DOHH2 (cell line): ENCODE results near the gene USP34.

ENCODE experiments used
- H3F3A ChIP-seq: fragments of 200-600 bp; sonication (generic), shearing (Covaris generic); 2 replicates; pipeline ENCODE4 v1.6.0; 2016; ENCODE audit warnings: antibody characterized with exemption, mild to moderate bottlenecking; ENCODE audit not compliant: control insufficient read depth, insufficient read depth
- H3K27ac ChIP-seq: fragments of 200-600 bp; sonication (generic); 2 replicates; pipeline ENCODE4 v1.5.1; 2014; ENCODE audit warnings: low read depth, mild to moderate bottlenecking, low read length, moderate library complexity
- H3K27me3 ChIP-seq: fragments of 200-600 bp; sonication (generic); 2 replicates; pipeline ENCODE4 v1.6.1; 2014; ENCODE audit warnings: mild to moderate bottlenecking, low read length, mixed read lengths; ENCODE audit not compliant: control insufficient read depth
- H3K36me3 ChIP-seq: fragments of 200-600 bp; sonication (generic); 2 replicates; pipeline ENCODE4 v1.6.1; 2014; ENCODE audit warnings: mild to moderate bottlenecking, low read length, moderate library complexity, mixed read lengths; ENCODE audit not compliant: control insufficient read depth
- H3K4me1 ChIP-seq: fragments of 200-600 bp; sonication (generic); 2 replicates; pipeline ENCODE4 v1.6.1; 2014; ENCODE audit warnings: mild to moderate bottlenecking, low read length, mixed read lengths; ENCODE audit not compliant: control insufficient read depth
- H3K4me2 ChIP-seq: fragments of 200-600 bp; sonication (generic); 2 replicates; pipeline ENCODE4 v1.6.0; 2014; ENCODE audit warnings: mild to moderate bottlenecking, low read length, moderate library complexity
- H3K4me3 ChIP-seq: fragments of 200-600 bp; sonication (generic); 2 replicates; pipeline ENCODE4 v1.5.1; 2014; ENCODE audit warnings: mild to moderate bottlenecking, low read length, mixed read lengths
- H3K79me2 ChIP-seq: fragments of 200-600 bp; sonication (generic); 2 replicates; pipeline ENCODE4 v1.6.1; 2014; ENCODE audit warnings: mild to moderate bottlenecking, low read length, mixed read lengths; ENCODE audit not compliant: control insufficient read depth
- H3K9me2 ChIP-seq: fragments of 200-600 bp; sonication (generic); replicated peaks from 2 replicates; pipeline ENCODE4 v1.6.1; 2014; ENCODE audit warnings: mild to moderate bottlenecking, low read length, mixed read lengths; ENCODE audit not compliant: control insufficient read depth
- H3K9me3 ChIP-seq: fragments of 200-600 bp; sonication (generic); 2 replicates; pipeline ENCODE4 v1.6.1; 2014; ENCODE audit warnings: antibody characterized with exemption, low read length, mixed read lengths; ENCODE audit not compliant: control insufficient read depth, insufficient read depth
- H4K20me1 ChIP-seq: fragments of 200-600 bp; sonication (generic); 2 replicates; pipeline ENCODE4 v1.6.0; 2014; ENCODE audit warnings: low read depth, mild to moderate bottlenecking, antibody characterized with exemption, low read length, moderate library complexity; ENCODE audit not compliant: control insufficient read depth, insufficient read depth
- EZH2phosphoT487 ChIP-seq: fragments of 200-600 bp; sonication (generic); IDR thresholded peaks from 2 replicates; pipeline ENCODE4 v1.6.1; 2017; ENCODE audit warnings: borderline replicate concordance, mild to moderate bottlenecking, antibody characterized with exemption, low read length, moderate library complexity, mixed read lengths
- TF ChIP-seq, protein P1 (sequence below): fragments of 200-600 bp; sonication (generic); IDR thresholded peaks from one replicate; pipeline ENCODE4 v1.5.1; 2014; ENCODE audit warnings: antibody characterized with exemption, mild to moderate bottlenecking, low read depth, low read length; ENCODE audit not compliant: poor library complexity, severe bottlenecking

The USP34 gene

DNA sequence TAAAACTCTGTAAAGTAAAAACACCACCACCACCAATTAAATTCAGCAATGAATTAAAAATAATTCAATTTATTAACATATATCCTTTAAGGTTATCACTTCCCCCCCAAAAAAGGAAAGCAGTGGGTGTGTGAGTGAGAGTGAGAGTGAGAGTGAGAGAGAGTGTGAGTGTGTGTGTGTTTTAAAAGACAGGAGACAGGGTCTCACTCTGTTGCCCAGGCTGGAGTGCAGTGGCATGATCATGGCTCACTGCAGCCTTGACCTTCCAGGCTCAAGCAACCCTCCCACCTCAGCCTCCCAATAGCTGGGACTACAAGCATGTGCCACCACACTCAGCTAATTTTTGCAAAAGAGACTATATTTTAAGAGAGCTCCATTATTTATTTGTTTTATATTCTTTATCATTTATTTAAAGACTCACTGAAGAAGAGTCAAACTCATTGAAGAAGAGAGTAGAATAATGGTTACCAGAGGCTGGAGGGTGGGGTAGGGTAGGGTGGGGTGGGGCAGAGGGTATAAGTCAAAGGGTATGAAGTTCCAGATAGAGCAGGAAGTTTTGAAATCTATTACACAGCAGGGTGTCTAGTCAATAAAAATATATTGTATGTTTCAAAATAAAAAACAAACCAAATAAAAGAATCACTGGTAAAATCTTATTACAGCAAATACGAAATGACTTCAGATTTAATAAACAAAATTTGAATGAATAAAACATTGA lies 187.3 kb downstream of the USP34 start:
- Histone ChIP-seq H3K9me2 (no peaks in the 10 kb centered on the region), H3K36me3 (peaks cover 80% of the 10 kb centered on the region), H3K4me2 (no peak overlapping the region), H3K4me1 (no peaks in the 10 kb centered on the region), H3K4me3 (no peak overlapping the region), H3K27ac (no peak overlapping the region), H3K9me3 (no peaks in the 10 kb centered on the region), H4K20me1 (no peaks in the 10 kb centered on the region), H3F3A (peaks cover 3% of the 10 kb centered on the region; the same call in 1 of the 2 replicates), H3K79me2 (no peaks in the 10 kb centered on the region), H3K27me3 (no peaks in the 10 kb centered on the region)
- TF ChIP-seq EZH2phosphoT487: no peak
- TF ChIP-seq, protein P1, sequence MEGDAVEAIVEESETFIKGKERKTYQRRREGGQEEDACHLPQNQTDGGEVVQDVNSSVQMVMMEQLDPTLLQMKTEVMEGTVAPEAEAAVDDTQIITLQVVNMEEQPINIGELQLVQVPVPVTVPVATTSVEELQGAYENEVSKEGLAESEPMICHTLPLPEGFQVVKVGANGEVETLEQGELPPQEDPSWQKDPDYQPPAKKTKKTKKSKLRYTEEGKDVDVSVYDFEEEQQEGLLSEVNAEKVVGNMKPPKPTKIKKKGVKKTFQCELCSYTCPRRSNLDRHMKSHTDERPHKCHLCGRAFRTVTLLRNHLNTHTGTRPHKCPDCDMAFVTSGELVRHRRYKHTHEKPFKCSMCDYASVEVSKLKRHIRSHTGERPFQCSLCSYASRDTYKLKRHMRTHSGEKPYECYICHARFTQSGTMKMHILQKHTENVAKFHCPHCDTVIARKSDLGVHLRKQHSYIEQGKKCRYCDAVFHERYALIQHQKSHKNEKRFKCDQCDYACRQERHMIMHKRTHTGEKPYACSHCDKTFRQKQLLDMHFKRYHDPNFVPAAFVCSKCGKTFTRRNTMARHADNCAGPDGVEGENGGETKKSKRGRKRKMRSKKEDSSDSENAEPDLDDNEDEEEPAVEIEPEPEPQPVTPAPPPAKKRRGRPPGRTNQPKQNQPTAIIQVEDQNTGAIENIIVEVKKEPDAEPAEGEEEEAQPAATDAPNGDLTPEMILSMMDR: no peak

DNA sequence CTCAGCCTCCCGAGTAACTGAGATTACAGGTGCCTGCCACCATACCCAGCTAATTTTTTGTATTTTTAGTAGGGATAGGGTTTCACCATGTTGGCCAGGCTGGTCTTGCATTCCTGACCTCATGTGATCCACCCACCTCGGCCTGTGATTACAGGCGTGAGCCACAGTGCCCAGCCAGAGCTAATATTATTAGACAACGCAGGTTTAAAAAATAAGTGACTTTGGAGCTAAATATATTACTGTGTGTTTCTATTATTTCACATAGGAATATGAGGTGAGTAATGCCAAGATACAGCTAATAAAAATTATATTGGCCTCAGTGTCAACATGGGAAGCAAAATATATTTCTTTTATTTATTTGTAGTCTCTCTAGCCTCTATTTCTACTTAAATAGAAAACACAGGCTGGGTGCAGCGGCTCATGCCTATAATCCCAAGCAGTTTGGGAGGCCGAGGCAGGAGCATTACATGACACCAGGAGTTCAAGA lies 188.7 kb downstream of the USP34 start:
- Histone ChIP-seq H3K79me2 (no peaks in the 10 kb centered on the region), H3K27ac (no peak overlapping the region), H3K4me1 (no peaks in the 10 kb centered on the region), H3F3A (peaks cover 3% of the 10 kb centered on the region; the same call in 1 of the 2 replicates), H3K9me3 (no peaks in the 10 kb centered on the region), H4K20me1 (no peaks in the 10 kb centered on the region), H3K36me3 (peaks cover 79% of the 10 kb centered on the region), H3K4me2 (no peak overlapping the region), H3K4me3 (no peak overlapping the region), H3K9me2 (no peaks in the 10 kb centered on the region), H3K27me3 (no peaks in the 10 kb centered on the region)
- TF ChIP-seq, protein P1: no peak

DNA sequence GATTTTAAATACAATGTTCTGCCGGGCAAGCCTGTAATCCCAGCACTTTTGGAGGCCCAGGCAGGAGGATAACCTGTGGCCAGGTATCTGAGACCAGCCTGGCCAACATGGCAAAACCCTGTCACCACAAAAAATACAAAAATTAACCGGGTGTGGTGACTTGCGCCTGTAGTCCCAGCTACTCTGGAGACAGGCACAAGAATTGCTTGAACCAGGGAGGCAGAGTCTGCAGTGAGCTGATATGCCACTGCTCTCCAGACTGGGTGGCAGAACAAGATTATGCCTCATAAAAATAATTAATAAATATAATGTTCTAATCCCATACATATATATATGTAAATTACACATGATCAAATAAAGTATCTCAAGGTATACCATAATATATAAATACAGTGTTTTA lies 189.6 kb downstream of the USP34 start:
- Histone ChIP-seq H3K4me3 (no peak overlapping the region), H3K79me2 (no peaks in the 10 kb centered on the region), H3K36me3 (peaks cover 76% of the 10 kb centered on the region), H3K9me3 (no peaks in the 10 kb centered on the region), H3K4me1 (no peaks in the 10 kb centered on the region), H3F3A (peaks cover 3% of the 10 kb centered on the region; the same call in 1 of the 2 replicates), H3K9me2 (no peaks in the 10 kb centered on the region), H4K20me1 (no peaks in the 10 kb centered on the region), H3K27me3 (no peaks in the 10 kb centered on the region), H3K27ac (no peak overlapping the region), H3K4me2 (no peak overlapping the region)
- no peak for TF ChIP-seq EZH2phosphoT487
- TF ChIP-seq, protein P1: no peak
